Neural progenitor cell (in vitro differentiated cells): ENCODE data around the gene CTIF. TPM values are rescaled to one million over a fixed set of nuclear protein-coding genes. Genes with fewer than 3 reads are reported as not detected.

Experiments
- DNase-seq: peaks from one replicate; pipeline ENCODE4 v3.0.0-alpha.2; 2016; ENCODE audit warnings: low spot score
- H2AFZ ChIP-seq: fragments of 200-600 bp; sonication (generic); replicated peaks from 2 replicates; pipeline ENCODE4 v1.6.1; 2016; ENCODE audit warnings: antibody characterized with exemption
- H3F3A ChIP-seq: fragments of 200-600 bp; sonication (generic); 2 replicates; pipeline ENCODE4 v1.6.1; 2016; ENCODE audit warnings: antibody characterized with exemption, low read depth
- H3K27ac ChIP-seq: fragments of 200-600 bp; sonication (generic); 2 replicates; pipeline ENCODE4 v1.5.1; 2016; ENCODE audit warnings: mild to moderate bottlenecking
- H3K27me3 ChIP-seq: fragments of 200-600 bp; sonication (generic); 2 replicates; pipeline ENCODE4 v1.6.1; 2016; ENCODE audit warnings: mild to moderate bottlenecking, moderate library complexity
- H3K36me3 ChIP-seq: fragments of 200-600 bp; sonication (generic); 2 replicates; pipeline ENCODE4 v1.5.1; 2016
- H3K4me1 ChIP-seq: fragments of 200-600 bp; sonication (generic); 2 replicates; pipeline ENCODE4 v1.6.1; 2016; ENCODE audit warnings: mixed run types
- H3K4me2 ChIP-seq: fragments of 200-600 bp; sonication (generic); 2 replicates; pipeline ENCODE4 v1.6.1; 2016
- H3K4me3 ChIP-seq: fragments of 200-600 bp; sonication (generic); 2 replicates; pipeline ENCODE4 v1.5.1; 2016
- H3K79me2 ChIP-seq: fragments of 200-600 bp; sonication (generic); 2 replicates; pipeline ENCODE4 v1.6.1; 2016; ENCODE audit warnings: low read depth
- H3K9ac ChIP-seq: fragments of 200-600 bp; sonication (generic); 2 replicates; pipeline ENCODE4 v1.6.1; 2016
- H3K9me3 ChIP-seq: fragments of 200-600 bp; sonication (generic); 2 replicates; pipeline ENCODE4 v1.5.1; 2016; ENCODE audit warnings: low read depth
- H4K20me1 ChIP-seq: fragments of 200-600 bp; sonication (generic); 2 replicates; pipeline ENCODE4 v1.6.1; 2016; ENCODE audit warnings: low read depth
- H3K27ac Mint-ChIP-seq: 3 replicates; pipeline ENCODE4 v1.8.0; 2021; ENCODE audit warnings: mixed read lengths
- H3K27me3 Mint-ChIP-seq: 2 replicates; pipeline ENCODE4 v1.8.0; 2022; ENCODE audit warnings: low read depth, mild to moderate bottlenecking, inconsistent platforms, moderate library complexity, mixed read lengths; ENCODE audit not compliant: insufficient read depth
- H3K36me3 Mint-ChIP-seq: 3 replicates; pipeline ENCODE4 v1.8.0; 2021; ENCODE audit warnings: mixed read lengths
- H3K4me1 Mint-ChIP-seq: 3 replicates; pipeline ENCODE4 v1.8.0; 2021; ENCODE audit warnings: mixed read lengths
- H3K4me3 Mint-ChIP-seq: 3 replicates; pipeline ENCODE4 v1.8.0; 2021; ENCODE audit warnings: mild to moderate bottlenecking, moderate library complexity, mixed read lengths
- H3K9me3 Mint-ChIP-seq: 3 replicates; pipeline ENCODE4 v1.8.0; 2020; ENCODE audit warnings: mixed read lengths
- EZH2 ChIP-seq: fragments of 200-600 bp; sonication (generic); IDR thresholded peaks from 2 replicates; pipeline ENCODE4 v1.6.1; 2017; ENCODE audit warnings: antibody characterized with exemption, mild to moderate bottlenecking, moderate library complexity
- EZH2phosphoT487 ChIP-seq: fragments of 200-600 bp; sonication (generic); IDR thresholded peaks from 2 replicates; pipeline ENCODE4 v1.6.1; 2017; ENCODE audit warnings: antibody characterized with exemption
- total RNA-seq: library from RNA; depleted of rRNA; stranded (reverse); fragments of >200 nt; gene quantifications from 2 replicates; pipeline ENCODE4 v1.2.3, GENCODE V29; 2015; ENCODE audit warnings: low replicate concordance
- TF ChIP-seq, protein P1 (sequence below): fragments of 200-600 bp; sonication (generic); IDR thresholded peaks from 2 replicates; pipeline ENCODE4 v1.5.1; 2017; ENCODE audit warnings: antibody characterized with exemption, mild to moderate bottlenecking

The CTIF gene
- total RNA-seq, 1 donor from 2014 or later: 17.6 TPM

DNA sequence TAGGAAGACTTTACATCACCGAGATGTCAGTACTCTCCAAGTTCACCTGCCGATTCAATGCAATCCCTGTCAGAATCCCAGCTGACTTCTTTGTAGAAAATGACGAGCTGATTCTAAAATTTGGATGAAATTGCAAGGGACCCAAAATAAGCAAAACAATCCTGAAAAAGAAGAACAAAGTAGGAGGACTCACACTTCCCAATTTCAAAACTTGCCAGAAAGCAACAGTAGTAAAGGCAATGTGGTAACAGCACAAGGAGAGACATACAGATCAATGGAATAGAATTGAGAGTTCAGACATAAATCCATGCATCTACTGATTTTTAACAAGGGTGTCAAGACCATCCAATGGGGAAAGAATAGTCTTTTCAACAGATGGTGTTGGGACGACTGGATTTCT lies 359.7 kb downstream of the CTIF start:
- Mint-ChIP-seq H3K4me3 (no peak overlapping the region), H3K9me3 (peaks cover 10% of the 10 kb centered on the region), H3K36me3 (no peaks in the 10 kb centered on the region), H3K27me3 (peaks cover 18% of the 10 kb centered on the region), H3K4me1 (peaks cover 26% of the 10 kb centered on the region), H3K27ac (no peak overlapping the region)
- no peak overlapping the region for H2AFZ ChIP-seq
- no peak for TF ChIP-seq EZH2phosphoT487
- no peak for TF ChIP-seq EZH2
- TF ChIP-seq, protein P1, sequence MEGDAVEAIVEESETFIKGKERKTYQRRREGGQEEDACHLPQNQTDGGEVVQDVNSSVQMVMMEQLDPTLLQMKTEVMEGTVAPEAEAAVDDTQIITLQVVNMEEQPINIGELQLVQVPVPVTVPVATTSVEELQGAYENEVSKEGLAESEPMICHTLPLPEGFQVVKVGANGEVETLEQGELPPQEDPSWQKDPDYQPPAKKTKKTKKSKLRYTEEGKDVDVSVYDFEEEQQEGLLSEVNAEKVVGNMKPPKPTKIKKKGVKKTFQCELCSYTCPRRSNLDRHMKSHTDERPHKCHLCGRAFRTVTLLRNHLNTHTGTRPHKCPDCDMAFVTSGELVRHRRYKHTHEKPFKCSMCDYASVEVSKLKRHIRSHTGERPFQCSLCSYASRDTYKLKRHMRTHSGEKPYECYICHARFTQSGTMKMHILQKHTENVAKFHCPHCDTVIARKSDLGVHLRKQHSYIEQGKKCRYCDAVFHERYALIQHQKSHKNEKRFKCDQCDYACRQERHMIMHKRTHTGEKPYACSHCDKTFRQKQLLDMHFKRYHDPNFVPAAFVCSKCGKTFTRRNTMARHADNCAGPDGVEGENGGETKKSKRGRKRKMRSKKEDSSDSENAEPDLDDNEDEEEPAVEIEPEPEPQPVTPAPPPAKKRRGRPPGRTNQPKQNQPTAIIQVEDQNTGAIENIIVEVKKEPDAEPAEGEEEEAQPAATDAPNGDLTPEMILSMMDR: no peak
- no peaks in the 10 kb centered on the region for H3F3A ChIP-seq
- H4K20me1 ChIP-seq: no peaks in the 10 kb centered on the region
- no peaks in the 10 kb centered on the region for H3K9me3 ChIP-seq
- H3K4me3 ChIP-seq: no peak overlapping the region
- no peaks in the 10 kb centered on the region for H3K27me3 ChIP-seq
- no peak for DNase-seq
- H3K4me2 ChIP-seq: no peak overlapping the region
- H3K27ac ChIP-seq: no peak overlapping the region
- peaks cover 3% of the 10 kb centered on the region for H3K4me1 ChIP-seq
- H3K36me3 ChIP-seq: no peaks in the 10 kb centered on the region
- H3K9ac ChIP-seq: no peak overlapping the region
- H3K79me2 ChIP-seq: no peaks in the 10 kb centered on the region

DNA sequence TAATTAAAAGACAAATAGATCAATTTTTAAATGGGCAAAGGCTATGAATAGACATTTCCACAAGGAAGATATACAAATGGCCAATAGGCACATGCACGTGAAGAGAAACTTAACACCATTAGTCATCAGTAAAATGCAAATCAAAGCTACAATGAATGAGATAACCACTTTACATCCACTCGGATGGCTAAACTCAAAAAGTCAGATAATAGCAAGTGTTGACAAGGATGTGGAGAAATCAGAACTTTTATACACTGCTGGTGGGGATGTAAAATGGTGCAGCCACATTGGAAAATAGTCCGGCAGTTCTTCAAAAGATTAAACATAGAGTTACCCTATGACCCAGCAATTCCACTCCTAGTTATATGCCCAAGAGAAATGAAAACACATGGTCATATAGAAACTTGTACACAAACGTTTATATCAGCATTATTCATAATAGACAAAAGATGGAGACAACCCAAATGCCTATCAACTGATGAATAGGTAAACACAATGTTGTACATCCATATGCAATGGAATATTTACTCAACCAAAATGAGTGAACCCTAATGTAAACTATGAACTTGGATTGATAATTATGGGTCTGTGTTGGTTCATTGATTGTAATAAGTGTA lies 360.8 kb downstream of the CTIF start:
- Histone ChIP-seq H3K4me3 (no peak overlapping the region), H3K4me2 (no peak overlapping the region), H3K4me1 (no peaks in the 10 kb centered on the region), H2AFZ (no peak overlapping the region), H3K9ac (no peak overlapping the region), H3K27ac (no peak overlapping the region), H3K79me2 (no peaks in the 10 kb centered on the region), H3F3A (no peaks in the 10 kb centered on the region), H4K20me1 (no peaks in the 10 kb centered on the region), H3K27me3 (no peaks in the 10 kb centered on the region), H3K36me3 (no peaks in the 10 kb centered on the region), H3K9me3 (no peaks in the 10 kb centered on the region)
- H3K36me3 Mint-ChIP-seq: no peaks in the 10 kb centered on the region
- peaks cover 19% of the 10 kb centered on the region for H3K9me3 Mint-ChIP-seq
- no peak overlapping the region for H3K27ac Mint-ChIP-seq
- H3K4me3 Mint-ChIP-seq: no peak overlapping the region
- DNase-seq: no peak
- peaks cover 17% of the 10 kb centered on the region for H3K27me3 Mint-ChIP-seq
- peaks cover 24% of the 10 kb centered on the region for H3K4me1 Mint-ChIP-seq
- TF ChIP-seq EZH2 (no peak), EZH2phosphoT487 (no peak)
- TF ChIP-seq, protein P1: no peak

DNA sequence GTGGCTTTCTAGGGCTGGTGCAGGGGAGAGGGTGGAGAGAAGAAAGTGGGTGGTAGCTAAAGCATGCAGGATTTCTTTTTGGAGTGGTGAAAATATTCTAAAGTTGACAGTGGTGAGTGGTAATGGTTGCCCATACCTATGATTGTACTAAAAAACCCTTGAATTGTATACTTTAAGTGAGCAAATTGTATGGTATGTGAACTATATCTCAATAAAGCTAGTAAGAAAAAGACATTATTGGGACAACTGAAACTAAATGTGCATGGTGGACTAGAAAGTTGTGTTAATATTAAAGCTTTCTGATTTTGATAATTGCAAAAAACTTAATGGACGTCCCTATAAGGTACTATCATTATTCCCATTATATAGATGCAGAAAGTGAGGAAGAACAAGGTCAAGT lies 361.6 kb downstream of the CTIF start:
- TF ChIP-seq, protein P1: no peak
- no peak for TF ChIP-seq EZH2
- TF ChIP-seq EZH2phosphoT487: no peak
- Histone ChIP-seq H3K9ac (no peak overlapping the region), H3K4me3 (no peak overlapping the region), H3K27me3 (no peaks in the 10 kb centered on the region), H3F3A (no peaks in the 10 kb centered on the region), H3K4me2 (no peak overlapping the region), H3K27ac (no peak overlapping the region), H3K9me3 (no peaks in the 10 kb centered on the region), H3K79me2 (no peaks in the 10 kb centered on the region), H3K4me1 (no peaks in the 10 kb centered on the region), H4K20me1 (no peaks in the 10 kb centered on the region), H3K36me3 (no peaks in the 10 kb centered on the region), H2AFZ (no peak overlapping the region)
- peaks cover 22% of the 10 kb centered on the region for H3K9me3 Mint-ChIP-seq
- no peak overlapping the region for H3K4me3 Mint-ChIP-seq
- peaks cover 15% of the 10 kb centered on the region for H3K27me3 Mint-ChIP-seq
- H3K36me3 Mint-ChIP-seq: no peaks in the 10 kb centered on the region
- no peak for DNase-seq
- H3K27ac Mint-ChIP-seq: no peak overlapping the region
- peaks cover 19% of the 10 kb centered on the region for H3K4me1 Mint-ChIP-seq
